Suprapubic skin (tissue), 4 donors: ENCODE data around the gene MMAA.

ENCODE experiments used
- EP300 ChIP-seq: sonication (generic); formaldehyde crosslinking; IDR thresholded peaks from one replicate; pipeline ENCODE4 v1.6.1; 2017; ENCODE audit warnings: antibody characterized with exemption
- POLR2AphosphoS5 ChIP-seq, 3 donors: sonication (generic); formaldehyde crosslinking; IDR thresholded peaks; one replicate each; pipeline ENCODE4 v1.6.1; 2017; ENCODE audit warnings: antibody characterized with exemption in 3 of 3
- TF ChIP-seq, protein P1 (sequence below), 2 donors: fragments of 200-600 bp in 1 of 2; fragments of 450-650 bp in 1 of 2; sonication (generic) in 1 of 2; IDR thresholded peaks; one replicate each; pipeline ENCODE4 v1.5.1; 2016 to 2019; ENCODE audit warnings: antibody characterized with exemption in 2 of 2, mild to moderate bottlenecking in 1 of 2, moderate library complexity in 1 of 2

DNA sequence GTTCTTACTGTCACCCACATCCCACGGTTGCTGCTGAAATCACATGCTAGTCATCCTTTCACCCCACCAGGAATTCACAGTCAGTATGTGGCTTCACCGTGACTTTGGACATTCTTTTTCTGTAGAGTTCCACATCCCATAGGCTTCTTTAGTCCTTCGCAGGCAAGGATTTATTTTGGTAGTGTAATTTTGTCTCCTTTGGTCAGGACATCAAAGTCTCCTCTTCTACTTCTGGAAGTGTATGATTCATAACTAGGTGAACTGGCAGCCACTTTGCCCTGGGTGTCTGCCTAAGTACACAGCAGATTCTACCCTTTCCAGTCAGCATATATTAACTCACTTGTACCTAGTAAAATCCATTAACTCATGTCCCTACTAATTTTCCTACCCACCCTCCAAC is 38.3 kb upstream of the MMAA start:
- TF ChIP-seq, protein P1, sequence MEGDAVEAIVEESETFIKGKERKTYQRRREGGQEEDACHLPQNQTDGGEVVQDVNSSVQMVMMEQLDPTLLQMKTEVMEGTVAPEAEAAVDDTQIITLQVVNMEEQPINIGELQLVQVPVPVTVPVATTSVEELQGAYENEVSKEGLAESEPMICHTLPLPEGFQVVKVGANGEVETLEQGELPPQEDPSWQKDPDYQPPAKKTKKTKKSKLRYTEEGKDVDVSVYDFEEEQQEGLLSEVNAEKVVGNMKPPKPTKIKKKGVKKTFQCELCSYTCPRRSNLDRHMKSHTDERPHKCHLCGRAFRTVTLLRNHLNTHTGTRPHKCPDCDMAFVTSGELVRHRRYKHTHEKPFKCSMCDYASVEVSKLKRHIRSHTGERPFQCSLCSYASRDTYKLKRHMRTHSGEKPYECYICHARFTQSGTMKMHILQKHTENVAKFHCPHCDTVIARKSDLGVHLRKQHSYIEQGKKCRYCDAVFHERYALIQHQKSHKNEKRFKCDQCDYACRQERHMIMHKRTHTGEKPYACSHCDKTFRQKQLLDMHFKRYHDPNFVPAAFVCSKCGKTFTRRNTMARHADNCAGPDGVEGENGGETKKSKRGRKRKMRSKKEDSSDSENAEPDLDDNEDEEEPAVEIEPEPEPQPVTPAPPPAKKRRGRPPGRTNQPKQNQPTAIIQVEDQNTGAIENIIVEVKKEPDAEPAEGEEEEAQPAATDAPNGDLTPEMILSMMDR (IDR thresholded peaks at IDR 0.05), result no peak
- TF ChIP-seq EP300, result no peak
- TF ChIP-seq POLR2AphosphoS5 (IDR thresholded peaks at IDR 0.05), result no peak
